ENCODE measurements around the gene AMZ1. TPM values are rescaled to one million over a fixed set of nuclear protein-coding genes. Genes with fewer than 3 reads are reported as not detected.
A peak's percentile ranks its signal among the peaks of the same experiment; 100 is the strongest.

AMZ1 gene
- total RNA-seq, 1 experiment from 2014 or later, result 0.74 TPM

GRCh38 chr7:2641406-2642393, 46.3 kb upstream of the AMZ1 start:
- no peak overlapping the region for H2AFZ ChIP-seq (ENCODE audit: low read length)
- no peak overlapping the region for H2BK15ac ChIP-seq (ENCODE audit: low read depth, low read length)
- H2BK120ac ChIP-seq (ENCODE audit: low read depth, low read length, poor library complexity, severe bottlenecking), result no peak overlapping the region
- peaks cover 3% of the 10 kb centered on the region; the same call in 1 of the 2 replicates for H3K79me2 ChIP-seq (ENCODE audit: insufficient read depth, low read length)
- H3T11ph ChIP-seq (ENCODE audit: low read length), result no peak overlapping the region
- H2BK12ac ChIP-seq (ENCODE audit: insufficient read length, low read depth, low read length), result no peak overlapping the region
- H3K36me3 Mint-ChIP-seq (ENCODE audit: insufficient read depth in 1 of 3, low read depth in 3 of 3), result no peaks in the 10 kb centered on the region
- no peaks in the 10 kb centered on the region for H3K9me3 Mint-ChIP-seq
- H3K4me3 Mint-ChIP-seq, result peak overlapping the region; percentile 27 to 30; a peak in 1 of 5 replicates
- H3K27ac ChIP-seq (ENCODE audit: insufficient read length, low read depth, low read length), result no peak overlapping the region
- H3K4me1 ChIP-seq (ENCODE audit: insufficient read depth, low read length), result peaks cover 3% of the 10 kb centered on the region; the same call in 1 of the 2 replicates
- no peak overlapping the region for H4K8ac ChIP-seq (replicated peaks; ENCODE audit: insufficient read length, low read depth, low read length)
- no peak overlapping the region for H4K5ac ChIP-seq (ENCODE audit: insufficient read length, low read depth, low read length)
- H3K4me1 Mint-ChIP-seq, result peaks cover 21 to 34% of the 10 kb centered on the region in 2 experiments
- H3K18ac ChIP-seq (ENCODE audit: insufficient read length, low read depth, low read length), result peak overlapping the region; percentile 58
- no peaks in the 10 kb centered on the region for H4K20me1 ChIP-seq (ENCODE audit: control insufficient read depth, insufficient read depth, insufficient read length)
- H3K27me3 ChIP-seq (ENCODE audit: insufficient read depth, low read length), result no peaks in the 10 kb centered on the region
- no CpG with 5 or more reads among the region's 39 CpGs for WGBS (ENCODE audit: extremely low coverage, insufficient read length, low lambda C conversion rate)
- H2BK5ac ChIP-seq (ENCODE audit: insufficient read length, low read length), result no peak overlapping the region
- no peak overlapping the region for H2AK5ac ChIP-seq (ENCODE audit: insufficient read length, low read length)
- no peak overlapping the region for H3K23ac ChIP-seq (ENCODE audit: insufficient read length, low read depth, low read length)
- TF ChIP-seq, protein P1, sequence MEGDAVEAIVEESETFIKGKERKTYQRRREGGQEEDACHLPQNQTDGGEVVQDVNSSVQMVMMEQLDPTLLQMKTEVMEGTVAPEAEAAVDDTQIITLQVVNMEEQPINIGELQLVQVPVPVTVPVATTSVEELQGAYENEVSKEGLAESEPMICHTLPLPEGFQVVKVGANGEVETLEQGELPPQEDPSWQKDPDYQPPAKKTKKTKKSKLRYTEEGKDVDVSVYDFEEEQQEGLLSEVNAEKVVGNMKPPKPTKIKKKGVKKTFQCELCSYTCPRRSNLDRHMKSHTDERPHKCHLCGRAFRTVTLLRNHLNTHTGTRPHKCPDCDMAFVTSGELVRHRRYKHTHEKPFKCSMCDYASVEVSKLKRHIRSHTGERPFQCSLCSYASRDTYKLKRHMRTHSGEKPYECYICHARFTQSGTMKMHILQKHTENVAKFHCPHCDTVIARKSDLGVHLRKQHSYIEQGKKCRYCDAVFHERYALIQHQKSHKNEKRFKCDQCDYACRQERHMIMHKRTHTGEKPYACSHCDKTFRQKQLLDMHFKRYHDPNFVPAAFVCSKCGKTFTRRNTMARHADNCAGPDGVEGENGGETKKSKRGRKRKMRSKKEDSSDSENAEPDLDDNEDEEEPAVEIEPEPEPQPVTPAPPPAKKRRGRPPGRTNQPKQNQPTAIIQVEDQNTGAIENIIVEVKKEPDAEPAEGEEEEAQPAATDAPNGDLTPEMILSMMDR (conservative IDR thresholded peaks at IDR 0.05), result peak; percentile 23; the same call in 2 of the 3 replicates
- H3K4ac ChIP-seq (ENCODE audit: low read depth, low read length), result no peak overlapping the region
- H3K23me2 ChIP-seq (ENCODE audit: insufficient read length, low read depth, low read length, poor library complexity, severe bottlenecking), result no peaks in the 10 kb centered on the region
- no peak overlapping the region for H4K91ac ChIP-seq (ENCODE audit: insufficient read length, low read depth, low read length)
- H3K79me1 ChIP-seq (ENCODE audit: insufficient read depth, low read depth, low read length, poor library complexity, severe bottlenecking), result peaks cover 3% of the 10 kb centered on the region
- no peak overlapping the region for H2BK20ac ChIP-seq (ENCODE audit: low read depth, low read length, poor library complexity, severe bottlenecking)
- no peak overlapping the region for H3K56ac ChIP-seq (ENCODE audit: insufficient read length, low read depth, low read length)
- no peaks in the 10 kb centered on the region for H3K9me3 ChIP-seq (ENCODE audit: control insufficient read depth, low read depth, low read length)
- H3K27me3 Mint-ChIP-seq (ENCODE audit: low read depth), result no peaks in the 10 kb centered on the region
- H3K14ac ChIP-seq (ENCODE audit: insufficient read depth, low read length), result 0 out of 2 replicates have a peak overlapping the region, but pooled peaks have one; percentile 10
- no peak overlapping the region for H3K9ac ChIP-seq (ENCODE audit: extremely low read depth, insufficient read length, low read length)
- peak; percentile 93 for DNase-seq
- H3K27ac Mint-ChIP-seq, result peak overlapping the region; percentile 86 to 97 (median 94); a peak in 6 of 7 replicates
- H3K4me2 ChIP-seq (ENCODE audit: insufficient read depth, insufficient read length, low read length), result no peak overlapping the region

Data from H9 (cell line).